Neural progenitor cell (in vitro differentiated cells): Measurements from ENCODE around the gene COA8.

Experiments
- CTCF ChIP-seq: fragments of 200-600 bp; sonication (generic); IDR thresholded peaks from 2 replicates; pipeline ENCODE4 v1.5.1; 2017; ENCODE audit warnings: antibody characterized with exemption, mild to moderate bottlenecking
- EZH2 ChIP-seq: fragments of 200-600 bp; sonication (generic); IDR thresholded peaks from 2 replicates; pipeline ENCODE4 v1.6.1; 2017; ENCODE audit warnings: antibody characterized with exemption, mild to moderate bottlenecking, moderate library complexity

GRCh38 chr14:103581206-103581605, 18.4 kb downstream of the COA8 start:
- TF ChIP-seq CTCF: no peak
- TF ChIP-seq EZH2: no peak
